Measurements from ENCODE around the gene MAGEA10. TPM values are rescaled to one million over a fixed set of nuclear protein-coding genes. Genes with fewer than 3 reads are reported as not detected.

Gene MAGEA10
- polyA plus RNA-seq, 1 donor from 2014 or later = not detected

GRCh38 chrX:152117305-152117704 is 21.1 kb downstream of the MAGEA10 start:
- no peak overlapping the region for H3K9ac ChIP-seq (ENCODE audit: low read length)
- H4K20me1 ChIP-seq (ENCODE audit: insufficient read depth) = no peaks in the 10 kb centered on the region
- no peaks in the 10 kb centered on the region for H3K36me3 ChIP-seq (ENCODE audit: insufficient read depth, low read length)
- H3K4me3 ChIP-seq (ENCODE audit: low read length) = no peak overlapping the region
- no peak overlapping the region for H2AFZ ChIP-seq (ENCODE audit: low read depth, low read length)
- no peaks in the 10 kb centered on the region for H3K79me2 ChIP-seq (replicated peaks; ENCODE audit: insufficient read depth, low read length)
- H3K9me2 ChIP-seq (ENCODE audit: insufficient read depth, low read length) = no peaks in the 10 kb centered on the region
- H3K9me3 ChIP-seq (ENCODE audit: low read length) = no peaks in the 10 kb centered on the region
- no peaks in the 10 kb centered on the region for H3K27me3 ChIP-seq (ENCODE audit: insufficient read depth, low read depth, low read length)
- no peak overlapping the region for H3K4me2 ChIP-seq (ENCODE audit: low read length)
- TF ChIP-seq CTCF (IDR thresholded peaks at IDR 0.05; ENCODE audit: poor library complexity, severe bottlenecking) = no peak
- no peak for TF ChIP-seq POLR2AphosphoS5 (IDR thresholded peaks at IDR 0.05)
- TF ChIP-seq EP300 (conservative IDR thresholded peaks at IDR 0.05; ENCODE audit: poor library complexity, severe bottlenecking) = no peak
- TF ChIP-seq TAF1 (IDR thresholded peaks at IDR 0.05; ENCODE audit: low read depth) = no peak
- no peak for TF ChIP-seq SMC3 (conservative IDR thresholded peaks at IDR 0.05; ENCODE audit: poor library complexity)
- no peak for TF ChIP-seq REST (IDR thresholded peaks at IDR 0.05; ENCODE audit: borderline replicate concordance)
- no peak for TF ChIP-seq RAD21 (conservative IDR thresholded peaks at IDR 0.05)
- no peaks in the 10 kb centered on the region for H3F3A ChIP-seq (ENCODE audit: insufficient read depth, low read length, poor library complexity, severe bottlenecking)
- H3K27ac ChIP-seq (ENCODE audit: low read length) = no peak overlapping the region

GRCh38 chrX:152108527-152108926 is 29.9 kb downstream of the MAGEA10 start:
- no peak overlapping the region for H3K27ac ChIP-seq (ENCODE audit: low read length)
- no peak for TF ChIP-seq REST (IDR thresholded peaks at IDR 0.05; ENCODE audit: borderline replicate concordance)
- TF ChIP-seq TAF1 (IDR thresholded peaks at IDR 0.05; ENCODE audit: low read depth) = no peak
- TF ChIP-seq RAD21 (conservative IDR thresholded peaks at IDR 0.05) = no peak
- TF ChIP-seq SMC3 (conservative IDR thresholded peaks at IDR 0.05; ENCODE audit: poor library complexity) = no peak
- no peak for TF ChIP-seq CTCF (IDR thresholded peaks at IDR 0.05; ENCODE audit: poor library complexity, severe bottlenecking)
- TF ChIP-seq EZH2 (IDR thresholded peaks at IDR 0.05; ENCODE audit: borderline replicate concordance, insufficient read depth, low read length, poor library complexity, severe bottlenecking) = no peak
- TF ChIP-seq EP300 (conservative IDR thresholded peaks at IDR 0.05; ENCODE audit: poor library complexity, severe bottlenecking) = no peak
- no peak for TF ChIP-seq MXI1 (conservative IDR thresholded peaks at IDR 0.05; ENCODE audit: poor library complexity, severe bottlenecking)
- TF ChIP-seq POLR2AphosphoS5 (IDR thresholded peaks at IDR 0.05) = no peak
- no peaks in the 10 kb centered on the region for H3K9me2 ChIP-seq (ENCODE audit: insufficient read depth, low read length)
- no peak overlapping the region for H3K4me2 ChIP-seq (ENCODE audit: low read length)
- no peaks in the 10 kb centered on the region for H4K20me1 ChIP-seq (ENCODE audit: insufficient read depth)
- H2AFZ ChIP-seq (ENCODE audit: low read depth, low read length) = no peak overlapping the region
- no peaks in the 10 kb centered on the region for H3K36me3 ChIP-seq (ENCODE audit: insufficient read depth, low read length)
- no peak overlapping the region for H3K9ac ChIP-seq (ENCODE audit: low read length)
- no peaks in the 10 kb centered on the region for H3K9me3 ChIP-seq (ENCODE audit: low read length)
- no peak overlapping the region for H3K4me3 ChIP-seq (ENCODE audit: low read length)
- H3K27me3 ChIP-seq (ENCODE audit: insufficient read depth, low read depth, low read length) = no peaks in the 10 kb centered on the region
- H3F3A ChIP-seq (ENCODE audit: insufficient read depth, low read length, poor library complexity, severe bottlenecking) = no peaks in the 10 kb centered on the region
- no peaks in the 10 kb centered on the region for H3K79me2 ChIP-seq (replicated peaks; ENCODE audit: insufficient read depth, low read length)
